Measurements from ENCODE around the gene INSYN1.
"Not testable (repeated sequence)": the region's sequence is repeated elsewhere in the genome, so short reads cannot be mapped to it uniquely, and the experiment has no call there.

The INSYN1 gene

DNA sequence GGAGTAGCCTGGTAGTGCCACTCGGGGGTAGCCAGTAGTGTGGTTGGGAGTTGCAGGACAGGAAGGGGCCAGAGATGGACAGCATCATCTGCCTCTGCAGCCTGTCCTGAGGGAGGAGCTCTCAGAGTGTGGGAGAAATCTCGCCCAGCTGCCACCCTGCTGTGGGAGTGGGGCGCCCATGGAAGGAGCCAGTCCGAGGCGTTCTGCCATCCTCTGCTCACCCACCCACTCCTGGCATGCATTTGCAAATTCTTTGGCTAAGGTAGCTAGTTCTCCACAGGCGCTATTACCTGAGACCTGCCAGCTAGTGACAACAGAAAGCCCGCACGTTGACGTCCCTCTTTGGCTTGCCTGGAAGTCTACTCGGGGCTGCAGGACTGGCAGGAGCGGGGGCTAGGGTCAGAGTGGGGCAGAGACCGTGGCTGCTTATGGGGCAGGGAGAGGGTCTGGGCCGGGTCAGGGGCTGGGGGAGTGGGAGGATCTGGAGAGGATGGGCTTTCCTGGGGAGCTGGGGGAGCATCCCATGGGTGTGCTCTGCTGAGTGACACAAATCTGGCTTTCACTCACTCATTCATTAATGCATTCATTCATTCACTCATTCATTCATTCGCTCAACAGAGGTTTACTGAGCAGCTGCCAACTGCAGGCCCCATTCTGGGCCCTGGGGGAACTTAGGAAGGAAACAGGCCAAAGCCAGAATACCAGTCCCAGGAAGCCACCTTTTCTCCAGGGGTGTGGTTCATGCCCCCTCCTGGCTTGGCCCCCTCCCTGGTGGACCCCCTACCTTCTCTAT, 44.4 kb upstream of the INSYN1 start:
- H3K9me3 ChIP-seq (ENCODE audit: insufficient read depth, low read depth, low read length) = no peaks in the 10 kb centered on the region
- no peak overlapping the region for H3K23ac ChIP-seq (ENCODE audit: low read length)
- H3K14ac ChIP-seq (ENCODE audit: low read length) = no peak overlapping the region
- H2BK120ac ChIP-seq (ENCODE audit: insufficient read depth, low read length, poor library complexity) = no peak overlapping the region
- H4K12ac ChIP-seq (ENCODE audit: low read depth, low read length) = no peak overlapping the region
- no CpG with 5 or more reads among the region's 14 CpGs for WGBS (ENCODE audit: extremely low coverage, insufficient coverage, insufficient read length)
- H3K4ac ChIP-seq (ENCODE audit: low read depth, low read length) = no peak overlapping the region
- no peaks in the 10 kb centered on the region for H3K27me3 ChIP-seq (ENCODE audit: insufficient read depth, low read length)
- no peak overlapping the region for H2BK5ac ChIP-seq (ENCODE audit: low read depth, low read length, poor library complexity)
- no peak overlapping the region for H2AFZ ChIP-seq (ENCODE audit: insufficient read depth, low read length, poor library complexity)
- no peak for DNase-seq
- H3K4me2 ChIP-seq (ENCODE audit: low read length) = no peak overlapping the region
- no peaks in the 10 kb centered on the region for H3K36me3 ChIP-seq (ENCODE audit: control insufficient read depth in 1 of 2, insufficient read depth in 2 of 2, low read length in 2 of 2)
- H3K4me3 ChIP-seq (ENCODE audit: low read depth, low read length) = no peak overlapping the region
- no peak overlapping the region for H2AK5ac ChIP-seq (ENCODE audit: low read length)
- no peaks in the 10 kb centered on the region for H3K79me2 ChIP-seq (ENCODE audit: control insufficient read depth, insufficient read depth, low read length, poor library complexity)
- H4K8ac ChIP-seq (ENCODE audit: low read depth, low read length) = no peak overlapping the region
- H2BK12ac ChIP-seq (ENCODE audit: low read length) = no peak overlapping the region
- peaks cover 6 to 12% of the 10 kb centered on the region in 2 experiments for H3K4me1 ChIP-seq (ENCODE audit: control insufficient read depth in 1 of 2, insufficient read depth in 2 of 2, low read length in 2 of 2)
- H3K79me1 ChIP-seq (ENCODE audit: low read length) = no peaks in the 10 kb centered on the region
- H4K91ac ChIP-seq (ENCODE audit: low read depth, low read length) = no peak overlapping the region
- H3K18ac ChIP-seq (ENCODE audit: low read length) = no peak overlapping the region
- H3K27ac ChIP-seq (ENCODE audit: low read depth, low read length) = no peak overlapping the region
- no peak overlapping the region for H3K9ac ChIP-seq (ENCODE audit: low read length)

DNA sequence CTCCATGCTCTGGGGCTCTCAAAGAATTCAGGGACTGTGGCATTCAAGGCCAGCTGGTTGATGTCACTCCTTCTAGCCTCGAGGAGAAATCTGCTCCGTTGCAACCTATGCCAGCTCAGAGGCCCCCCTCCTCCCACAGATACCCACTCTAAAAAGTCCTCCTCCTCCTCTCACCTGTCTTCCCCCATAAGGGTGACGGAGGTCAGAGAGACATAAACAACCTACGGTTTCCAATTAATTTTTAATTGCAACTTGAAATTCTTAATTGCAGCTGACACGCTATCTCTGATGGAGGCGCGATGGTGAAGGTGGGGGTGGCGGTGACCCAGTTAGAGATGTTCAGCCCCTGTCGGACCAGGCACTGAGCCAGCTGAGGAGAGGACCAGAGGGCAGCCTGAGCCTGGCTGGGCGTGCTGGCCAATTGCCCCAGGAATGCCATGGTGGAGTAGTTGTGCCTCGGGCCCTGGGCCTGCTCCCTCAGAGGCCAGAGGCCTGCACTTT, 43.2 kb upstream of the INSYN1 start:
- Histone ChIP-seq H3K79me1 (ENCODE audit: low read length) (no peaks in the 10 kb centered on the region), H3K14ac (ENCODE audit: low read length) (no peak overlapping the region), H4K12ac (ENCODE audit: low read depth, low read length) (no peak overlapping the region), H3K79me2 (ENCODE audit: control insufficient read depth, insufficient read depth, low read length, poor library complexity) (no peaks in the 10 kb centered on the region), H3K4ac (ENCODE audit: low read depth, low read length) (no peak overlapping the region), H2BK5ac (ENCODE audit: low read depth, low read length, poor library complexity) (no peak overlapping the region), H3K9ac (ENCODE audit: low read length) (no peak overlapping the region), H2AFZ (ENCODE audit: insufficient read depth, low read length, poor library complexity) (no peak overlapping the region), H3K36me3 (ENCODE audit: control insufficient read depth in 1 of 2, insufficient read depth in 2 of 2, low read length in 2 of 2) (no peaks in the 10 kb centered on the region), H4K8ac (ENCODE audit: low read depth, low read length) (no peak overlapping the region), H2BK120ac (ENCODE audit: insufficient read depth, low read length, poor library complexity) (no peak overlapping the region), H3K4me3 (ENCODE audit: low read depth, low read length) (no peak overlapping the region), H3K27ac (ENCODE audit: low read depth, low read length) (no peak overlapping the region), H3K4me1 (ENCODE audit: control insufficient read depth in 1 of 2, insufficient read depth in 2 of 2, low read length in 2 of 2) (peaks cover 6 to 12% of the 10 kb centered on the region in 2 experiments), H3K4me2 (ENCODE audit: low read length) (no peak overlapping the region), H3K9me3 (ENCODE audit: insufficient read depth, low read depth, low read length) (no peaks in the 10 kb centered on the region), H4K91ac (ENCODE audit: low read depth, low read length) (no peak overlapping the region), H2AK5ac (ENCODE audit: low read length) (no peak overlapping the region), H3K27me3 (ENCODE audit: insufficient read depth, low read length) (no peaks in the 10 kb centered on the region), H2BK12ac (ENCODE audit: low read length) (no peak overlapping the region), H3K23ac (ENCODE audit: low read length) (no peak overlapping the region), H3K18ac (ENCODE audit: low read length) (no peak overlapping the region)
- no CpG with 5 or more reads among the region's 11 CpGs for WGBS (ENCODE audit: extremely low coverage, insufficient coverage, insufficient read length)
- DNase-seq = no peak

DNA sequence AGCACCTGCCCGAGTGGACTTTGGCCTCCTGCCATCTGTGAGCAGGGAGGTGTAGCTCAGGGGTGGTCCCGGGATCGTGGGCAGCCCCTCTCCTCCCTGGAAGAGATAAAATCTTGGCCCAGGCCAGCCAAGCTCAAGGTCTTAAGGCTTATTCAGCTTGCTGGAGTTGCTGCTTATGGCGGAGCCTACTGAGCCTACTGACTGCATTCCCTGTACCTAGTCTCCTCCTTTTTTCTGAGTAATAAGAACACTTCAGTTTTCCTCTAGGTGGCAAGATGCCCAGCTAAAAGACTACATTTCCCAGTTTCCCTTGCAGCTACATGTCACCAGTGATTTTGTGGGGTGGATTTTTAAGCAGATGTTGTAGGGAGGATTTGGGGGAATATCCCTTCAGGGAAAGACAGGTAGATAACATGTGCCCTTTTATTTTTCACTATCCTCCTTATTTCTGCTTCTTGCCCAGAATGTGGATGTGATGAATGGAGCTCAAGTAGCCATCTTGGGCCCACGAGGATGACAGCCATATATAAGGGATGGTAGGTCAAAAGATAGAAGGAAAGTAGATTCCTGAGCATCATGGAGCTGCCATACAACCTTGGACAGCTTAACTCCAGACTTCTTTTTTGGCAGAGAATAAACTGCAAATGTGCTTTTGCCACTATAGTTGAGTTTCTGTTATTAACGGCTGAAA, 41.4 kb upstream of the INSYN1 start:
- H2BK12ac ChIP-seq (ENCODE audit: low read length) = no peak overlapping the region
- DNase-seq = no peak
- no CpG with 5 or more reads among the region's 6 CpGs for WGBS (ENCODE audit: extremely low coverage, insufficient coverage, insufficient read length)
- H4K91ac ChIP-seq (ENCODE audit: low read depth, low read length) = no peak overlapping the region
- H4K8ac ChIP-seq (ENCODE audit: low read depth, low read length) = no peak overlapping the region
- no peak overlapping the region for H3K4ac ChIP-seq (ENCODE audit: low read depth, low read length)
- no peaks in the 10 kb centered on the region for H3K79me2 ChIP-seq (ENCODE audit: control insufficient read depth, insufficient read depth, low read length, poor library complexity)
- H3K27ac ChIP-seq (ENCODE audit: low read depth, low read length) = no peak overlapping the region
- H3K27me3 ChIP-seq (ENCODE audit: insufficient read depth, low read length) = no peaks in the 10 kb centered on the region
- peaks cover 0 to 5% of the 10 kb centered on the region in 2 experiments for H3K4me1 ChIP-seq (ENCODE audit: control insufficient read depth in 1 of 2, insufficient read depth in 2 of 2, low read length in 2 of 2)
- no peak overlapping the region for H2AFZ ChIP-seq (ENCODE audit: insufficient read depth, low read length, poor library complexity)
- no peaks in the 10 kb centered on the region for H3K79me1 ChIP-seq (ENCODE audit: low read length)
- H4K12ac ChIP-seq (ENCODE audit: low read depth, low read length) = no peak overlapping the region
- no peak overlapping the region for H3K14ac ChIP-seq (ENCODE audit: low read length)
- no peak overlapping the region for H3K9ac ChIP-seq (ENCODE audit: low read length)
- H3K9me3 ChIP-seq (ENCODE audit: insufficient read depth, low read depth, low read length) = no peaks in the 10 kb centered on the region
- no peaks in the 10 kb centered on the region for H3K36me3 ChIP-seq (ENCODE audit: control insufficient read depth in 1 of 2, insufficient read depth in 2 of 2, low read length in 2 of 2)
- no peak overlapping the region for H2BK5ac ChIP-seq (ENCODE audit: low read depth, low read length, poor library complexity)
- no peak overlapping the region for H2AK5ac ChIP-seq (ENCODE audit: low read length)
- H3K18ac ChIP-seq (ENCODE audit: low read length) = no peak overlapping the region
- no peak overlapping the region for H2BK120ac ChIP-seq (ENCODE audit: insufficient read depth, low read length, poor library complexity)
- H3K4me3 ChIP-seq (ENCODE audit: low read depth, low read length) = no peak overlapping the region
- no peak overlapping the region for H3K4me2 ChIP-seq (ENCODE audit: low read length)
- no peak overlapping the region for H3K23ac ChIP-seq (ENCODE audit: low read length)

DNA sequence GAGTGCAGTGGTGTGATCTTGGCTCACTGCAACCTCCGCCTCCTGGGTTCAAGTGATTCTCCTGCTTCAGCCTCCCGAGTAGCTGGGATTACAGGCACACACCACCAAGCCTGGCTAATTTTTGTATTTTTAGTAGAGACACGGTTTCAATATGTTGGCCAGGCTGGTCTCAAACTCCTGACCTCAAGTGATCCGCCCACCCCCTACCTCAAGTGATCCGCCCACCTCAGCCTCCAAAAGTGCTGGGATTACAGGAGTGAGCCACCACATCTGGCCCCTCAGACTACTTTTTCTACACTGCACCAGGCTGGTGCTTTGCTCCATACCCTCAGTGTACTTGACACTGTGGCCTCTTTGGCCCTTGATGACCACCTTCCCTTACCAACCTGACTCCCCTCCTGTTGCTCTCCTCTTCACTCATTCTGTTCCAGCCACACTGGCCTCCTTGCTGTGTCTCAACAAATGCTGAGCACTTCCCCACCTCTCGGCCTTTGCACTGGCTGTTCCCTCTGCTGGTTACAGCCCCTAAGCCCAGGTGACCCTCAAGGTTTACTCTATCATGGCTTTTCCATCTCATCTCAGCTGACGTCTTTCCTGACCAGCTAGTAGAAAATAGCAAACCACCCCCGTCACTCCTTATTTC, 39.9 kb upstream of the INSYN1 start:
- not testable (repeated sequence) for H2AFZ ChIP-seq (ENCODE audit: insufficient read depth, low read length, poor library complexity); H2BK12ac ChIP-seq (ENCODE audit: low read length); H2BK120ac ChIP-seq (ENCODE audit: insufficient read depth, low read length, poor library complexity); H3K79me2 ChIP-seq (ENCODE audit: control insufficient read depth, insufficient read depth, low read length, poor library complexity); H2AK5ac ChIP-seq (ENCODE audit: low read length); H3K27ac ChIP-seq (ENCODE audit: low read depth, low read length); H3K27me3 ChIP-seq (ENCODE audit: insufficient read depth, low read length); H3K4me2 ChIP-seq (ENCODE audit: low read length); H3K14ac ChIP-seq (ENCODE audit: low read length); H3K9ac ChIP-seq (ENCODE audit: low read length); H4K91ac ChIP-seq (ENCODE audit: low read depth, low read length); H3K18ac ChIP-seq (ENCODE audit: low read length); H4K12ac ChIP-seq (ENCODE audit: low read depth, low read length); H3K4me1 ChIP-seq (ENCODE audit: control insufficient read depth in 1 of 2, insufficient read depth in 2 of 2, low read length in 2 of 2); H3K4me3 ChIP-seq (ENCODE audit: low read depth, low read length); H3K9me3 ChIP-seq (ENCODE audit: insufficient read depth, low read depth, low read length); H3K4ac ChIP-seq (ENCODE audit: low read depth, low read length); H3K79me1 ChIP-seq (ENCODE audit: low read length); DNase-seq; H2BK5ac ChIP-seq (ENCODE audit: low read depth, low read length, poor library complexity); H4K8ac ChIP-seq (ENCODE audit: low read depth, low read length); H3K36me3 ChIP-seq (ENCODE audit: control insufficient read depth in 1 of 2, insufficient read depth in 2 of 2, low read length in 2 of 2); H3K23ac ChIP-seq (ENCODE audit: low read length)
- WGBS (ENCODE audit: extremely low coverage, insufficient coverage, insufficient read length) = no CpG with 5 or more reads among the region's 8 CpGs
